Islet precursor cell (in vitro differentiated cells): ENCODE data around the gene HOXB13.

ENCODE experiments used
- DNase-seq: peaks from one replicate; pipeline ENCODE4 v3.0.0-alpha.2; 2018

HOXB13 gene

GRCh38 chr17:48728232-48729231 lies at the start of gene HOXB13:
Gene HOXB13, minus strand, starts transcription at chr17:48728750. Its CDS starts 157 bp downstream, at chr17:48728593.
- peak; percentile 93 for DNase-seq

GRCh38 chr17:48776602-48777001 lies 48.1 kb upstream of the HOXB13 start:
- DNase-seq: no peak

- no peak for DNase-seq
These were observed 44.7 kb upstream of the HOXB13 start for GRCh38 chr17:48773245-48773644.

- DNase-seq: no peak
These were observed 42.4 kb upstream of the HOXB13 start for GRCh38 chr17:48770954-48771353.

- DNase-seq: no peak
These were observed 40.6 kb upstream of the HOXB13 start for GRCh38 chr17:48769009-48769675.

- DNase-seq: peak; percentile 71
These were observed 38.8 kb upstream of the HOXB13 start for GRCh38 chr17:48767263-48767774.

- DNase-seq: no peak
These were observed 32.6 kb upstream of the HOXB13 start for GRCh38 chr17:48761114-48761513.

GRCh38 chr17:48760411-48760810 lies 31.9 kb upstream of the HOXB13 start:
- no peak for DNase-seq

GRCh38 chr17:48759288-48759687 lies 30.7 kb upstream of the HOXB13 start:
- DNase-seq: no peak

- DNase-seq: no peak
These were observed 29.0 kb upstream of the HOXB13 start for GRCh38 chr17:48757524-48757961.

- DNase-seq: no peak
These were observed 28.3 kb upstream of the HOXB13 start for GRCh38 chr17:48756830-48757251.

GRCh38 chr17:48755356-48755755 lies 26.8 kb upstream of the HOXB13 start:
- DNase-seq: no peak

GRCh38 chr17:48754500-48755261 lies 26.1 kb upstream of the HOXB13 start:
- peak; percentile 75 for DNase-seq

GRCh38 chr17:48753794-48754499 lies 25.4 kb upstream of the HOXB13 start:
- no peak for DNase-seq

GRCh38 chr17:48752399-48753288 lies 24.1 kb upstream of the HOXB13 start:
- no peak for DNase-seq

- DNase-seq: no peak
These were observed 23.3 kb upstream of the HOXB13 start for GRCh38 chr17:48751733-48752398.

- DNase-seq: no peak
These were observed 22.6 kb upstream of the HOXB13 start for GRCh38 chr17:48751172-48751571.

- no peak for DNase-seq
These were observed 21.3 kb upstream of the HOXB13 start for GRCh38 chr17:48749621-48750553.
